Loucy (cell line): Measurements from ENCODE around the gene IQCN.

ENCODE experiments used
- H2AFZ ChIP-seq: fragments of 200-600 bp; sonication (generic); 2 replicates; pipeline ENCODE4 v1.6.0; 2016; ENCODE audit warnings: antibody characterized with exemption, mild to moderate bottlenecking, low read length, moderate library complexity
- H3F3A ChIP-seq: fragments of 200-600 bp; 2 replicates; pipeline ENCODE4 v1.6.0; 2016; ENCODE audit warnings: antibody characterized with exemption, low read depth, mild to moderate bottlenecking
- H3K27me3 ChIP-seq: fragments of 200-600 bp; sonication (generic); 2 replicates; pipeline ENCODE4 v1.6.1; 2014; ENCODE audit warnings: low read length, mild to moderate bottlenecking; ENCODE audit not compliant: insufficient read depth, poor library complexity, severe bottlenecking
- H3K36me3 ChIP-seq: fragments of 200-600 bp; sonication (generic); 2 replicates; pipeline ENCODE4 v1.6.1; 2016; ENCODE audit warnings: low read length; ENCODE audit not compliant: insufficient read depth
- H3K4me1 ChIP-seq: fragments of 200-600 bp; sonication (generic); 2 replicates; pipeline ENCODE4 v1.5.1; 2014; ENCODE audit warnings: low read length, mild to moderate bottlenecking; ENCODE audit not compliant: insufficient read depth, poor library complexity, severe bottlenecking
- H3K4me2 ChIP-seq: fragments of 200-600 bp; sonication (generic); 2 replicates; pipeline ENCODE4 v1.6.0; 2014; ENCODE audit warnings: antibody characterized with exemption, low read length, low read depth, mild to moderate bottlenecking; ENCODE audit not compliant: poor library complexity, severe bottlenecking
- H3K4me3 ChIP-seq: fragments of 200-600 bp; sonication (generic); 2 replicates; pipeline ENCODE4 v1.5.1; 2014; ENCODE audit warnings: low read length, mild to moderate bottlenecking, mixed read lengths; ENCODE audit not compliant: poor library complexity, severe bottlenecking
- H3K79me2 ChIP-seq: fragments of 200-600 bp; sonication (generic); 2 replicates; pipeline ENCODE4 v1.6.1; 2014; ENCODE audit warnings: low read length; ENCODE audit not compliant: insufficient read depth
- H3K9ac ChIP-seq: fragments of 200-600 bp; sonication (generic); 2 replicates; pipeline ENCODE4 v1.6.0; 2014; ENCODE audit warnings: mild to moderate bottlenecking, low read depth, low read length, moderate library complexity; ENCODE audit not compliant: poor library complexity, severe bottlenecking
- H3K9me2 ChIP-seq: fragments of 200-600 bp; sonication (generic); replicated peaks from 2 replicates; pipeline ENCODE4 v1.6.1; 2016; ENCODE audit warnings: low read depth, low read length, mixed read lengths
- H3K9me3 ChIP-seq: fragments of 200-600 bp; sonication (generic); 2 replicates; pipeline ENCODE4 v1.6.1; 2014; ENCODE audit warnings: mild to moderate bottlenecking, antibody characterized with exemption, low read length, low read depth; ENCODE audit not compliant: insufficient read depth
- H4K20me1 ChIP-seq: fragments of 200-600 bp; sonication (generic); 2 replicates; pipeline ENCODE4 v1.6.0; 2014; ENCODE audit warnings: antibody characterized with exemption, low read length, mild to moderate bottlenecking; ENCODE audit not compliant: insufficient read depth, poor library complexity, severe bottlenecking
- CTCF ChIP-seq: fragments of 200-600 bp; sonication (generic); conservative IDR thresholded peaks from 2 replicates; pipeline ENCODE4 v1.5.1; 2014; ENCODE audit warnings: mild to moderate bottlenecking, antibody characterized with exemption, low read length
- EZH2phosphoT487 ChIP-seq: fragments of 200-600 bp; IDR thresholded peaks from 2 replicates; pipeline ENCODE4 v1.6.1; 2018; ENCODE audit warnings: antibody characterized with exemption, mild to moderate bottlenecking, moderate library complexity, borderline replicate concordance

Gene IQCN

GRCh38 chr19:18218600-18218999, 55.7 kb downstream of the IQCN start:
- no peak overlapping the region for H2AFZ ChIP-seq
- no peak overlapping the region for H3K4me3 ChIP-seq
- H3K27me3 ChIP-seq: no peaks in the 10 kb centered on the region
- no peak overlapping the region for H3K9ac ChIP-seq
- H3K79me2 ChIP-seq: no peaks in the 10 kb centered on the region
- H3K9me2 ChIP-seq: no peaks in the 10 kb centered on the region
- H3K9me3 ChIP-seq: no peaks in the 10 kb centered on the region
- no peaks in the 10 kb centered on the region for H4K20me1 ChIP-seq
- no peaks in the 10 kb centered on the region for H3K36me3 ChIP-seq
- H3K4me2 ChIP-seq: no peak overlapping the region
- no peaks in the 10 kb centered on the region for H3F3A ChIP-seq
- no peaks in the 10 kb centered on the region for H3K4me1 ChIP-seq
- TF ChIP-seq CTCF (no peak), EZH2phosphoT487 (no peak)

GRCh38 chr19:18218159-18218558, 56.1 kb downstream of the IQCN start:
- H4K20me1 ChIP-seq: no peaks in the 10 kb centered on the region
- no peak for TF ChIP-seq CTCF
- TF ChIP-seq EZH2phosphoT487: no peak
- no peak overlapping the region for H3K4me3 ChIP-seq
- no peak overlapping the region for H2AFZ ChIP-seq
- H3K27me3 ChIP-seq: no peaks in the 10 kb centered on the region
- H3F3A ChIP-seq: no peaks in the 10 kb centered on the region
- H3K36me3 ChIP-seq: no peaks in the 10 kb centered on the region
- no peaks in the 10 kb centered on the region for H3K9me3 ChIP-seq
- H3K4me2 ChIP-seq: no peak overlapping the region
- H3K79me2 ChIP-seq: no peaks in the 10 kb centered on the region
- H3K9me2 ChIP-seq: no peaks in the 10 kb centered on the region
- no peak overlapping the region for H3K9ac ChIP-seq
- no peaks in the 10 kb centered on the region for H3K4me1 ChIP-seq

- Histone ChIP-seq H3K36me3 (no peaks in the 10 kb centered on the region), H3K4me3 (no peak overlapping the region), H3K9me2 (no peaks in the 10 kb centered on the region), H3K9ac (no peak overlapping the region), H3K9me3 (no peaks in the 10 kb centered on the region), H4K20me1 (no peaks in the 10 kb centered on the region), H3K79me2 (no peaks in the 10 kb centered on the region), H3K4me1 (no peaks in the 10 kb centered on the region), H2AFZ (no peak overlapping the region), H3F3A (no peaks in the 10 kb centered on the region), H3K27me3 (no peaks in the 10 kb centered on the region), H3K4me2 (no peak overlapping the region)
- TF ChIP-seq CTCF (no peak), EZH2phosphoT487 (no peak)
Measured at GRCh38 chr19:18216789-18217188, 57.5 kb downstream of the IQCN start.
